Upper lobe of left lung (tissue), 6 donors: Measurements from ENCODE around the gene PAGE2. TPM values are rescaled to one million over a fixed set of nuclear protein-coding genes. Genes with fewer than 3 reads are reported as not detected.
"Not testable (repeated sequence)": the region's sequence is repeated elsewhere in the genome, so short reads cannot be mapped to it uniquely, and the experiment has no call there.

ENCODE experiments used
- ATAC-seq, 2 donors: fragments of 200-7000 bp; cut with Tn5 transposase; one replicate each; pipeline ENCODE4 v1.9.1; 2022; ENCODE audit warnings: mild to moderate bottlenecking in 2 of 2, moderate library complexity in 2 of 2; ENCODE audit not compliant: low FRiP score in 2 of 2
- DNase-seq, 2 donors: peaks; one replicate each; pipeline ENCODE4 v3.0.0-alpha.2; 2019 to 2020
- H3K27ac ChIP-seq, 4 donors: fragments of 200-600 bp; sonication (generic); one replicate each; pipeline ENCODE4 v1.5.1; 2016 to 2019
- H3K27me3 ChIP-seq, 4 donors: fragments of 200-600 bp; sonication (generic); one replicate each; pipeline ENCODE4 v1.5.1; 2017 to 2019
- H3K36me3 ChIP-seq, 4 donors: fragments of 200-600 bp; sonication (generic); one replicate each; pipeline ENCODE4 v1.5.1; 2016 to 2019
- H3K4me1 ChIP-seq, 4 donors: fragments of 200-600 bp; sonication (generic); one replicate each; pipeline ENCODE4 v1.5.1; 2018 to 2019
- H3K4me3 ChIP-seq, 4 donors: fragments of 200-600 bp; sonication (generic); one replicate each; pipeline ENCODE4 v1.5.1; 2017 to 2019; ENCODE audit warnings: mild to moderate bottlenecking in 2 of 4, moderate library complexity in 1 of 4
- H3K9me3 ChIP-seq, 4 donors: fragments of 200-600 bp; sonication (generic); one replicate each; pipeline ENCODE4 v1.5.1; 2018 to 2019
- CTCF ChIP-seq, 6 experiments: fragments of 450-650 bp in 4 of 6; fragments of 200-600 bp in 2 of 6; sonication (generic) in 2 of 6; IDR thresholded peaks; one replicate each; pipeline ENCODE4 v1.5.1; 2016 to 2019; ENCODE audit warnings: antibody characterized with exemption in 6 of 6
- EP300 ChIP-seq, 4 donors: sonication (generic); formaldehyde crosslinking; IDR thresholded peaks; one replicate each; pipeline ENCODE4 v1.5.1; 2017; ENCODE audit warnings: antibody characterized with exemption in 4 of 4, control low read depth in 2 of 4
- POLR2A ChIP-seq, 4 donors: fragments of 450-650 bp; IDR thresholded peaks; one replicate each; pipeline ENCODE4 v1.5.1; 2016 to 2017; ENCODE audit warnings: antibody characterized with exemption in 4 of 4, mild to moderate bottlenecking in 2 of 4
- POLR2AphosphoS5 ChIP-seq, 2 donors: sonication (generic); formaldehyde crosslinking; IDR thresholded peaks; one replicate each; pipeline ENCODE4 v1.5.1; 2017; ENCODE audit warnings: antibody characterized with exemption in 2 of 2
- WGBS, 2 donors: methylation state at CpG; one replicate each; pipeline ENCODE4 v1.1.5; 2017 to 2018; 5-methylcytosine and 5-hydroxymethylcytosine counted together
- total RNA-seq, 6 donors: library from RNA; depleted of rRNA in 4 of 6; stranded (reverse); fragments of >200 nt in 4 of 6; gene quantifications; one replicate each; pipeline versions ENCODE4 v1.1.0 to v1.2.1, GENCODE V29; 2016 to 2021
- donor health status: DM: no; HTN: no; CAD: no; lungs with moderate emphysema.
- donor health status: DM: no; HTN: yes; CAD: no; lungs with severe emphysema.

Gene PAGE2
- total RNA-seq, 6 donors from 2014 or later, result not detected

GRCh38 chrX:55057675-55058249 is 31.1 kb upstream of the PAGE2 start:
- peak; percentile 57 to 71 (median 66) for TF ChIP-seq CTCF (IDR thresholded peaks at IDR 0.05)
- TF ChIP-seq POLR2AphosphoS5 (IDR thresholded peaks at IDR 0.05), result no peak
- Histone ChIP-seq H3K4me1 (peaks cover 0 to 6% (median 2%) of the 10 kb centered on the region in 4 donors), H3K9me3 (peaks cover 0 to under 1% (median 0%) of the 10 kb centered on the region in 4 donors), H3K27me3 (no peaks in the 10 kb centered on the region), H3K27ac (no peak overlapping the region), H3K36me3 (no peaks in the 10 kb centered on the region), H3K4me3 (peak overlapping the region in 3 of 4 donors; percentile 2 to 20 (median 8))
- ATAC-seq (peak; percentile 78 to 82), DNase-seq (no peak)
- WGBS, 2 donors, result 20 to 24% methylated on average over 5 of the region's 5 CpGs

GRCh38 chrX:55067180-55067579 is 21.6 kb upstream of the PAGE2 start:
- DNase-seq, ATAC-seq, H3K4me3 ChIP-seq, H3K36me3 ChIP-seq, H3K27ac ChIP-seq, H3K9me3 ChIP-seq, H3K4me1 ChIP-seq, H3K27me3 ChIP-seq: not testable (repeated sequence)
- WGBS, 2 donors, result 78 to 86% methylated on average over 2 of the region's 2 CpGs

GRCh38 chrX:55072286-55072685 is 16.5 kb upstream of the PAGE2 start:
- no peak for ATAC-seq
- DNase-seq, result no peak

GRCh38 chrX:55074851-55075467 is 13.9 kb upstream of the PAGE2 start, which contains the start of gene PAGE2B:
Gene PAGE2B (plus strand): TSS chrX:55075030. CDS start chrX:55076042, 1,012 bp downstream.
- TF ChIP-seq CTCF (IDR thresholded peaks at IDR 0.05) (no peak), POLR2A (IDR thresholded peaks at IDR 0.05) (no peak), POLR2AphosphoS5 (IDR thresholded peaks at IDR 0.05) (no peak), EP300 (IDR thresholded peaks at IDR 0.05) (no peak)
- Histone ChIP-seq H3K27me3 (no peaks in the 10 kb centered on the region), H3K9me3 (no peaks in the 10 kb centered on the region), H3K4me3 (no peak within 1 kb of the TSS), H3K4me1 (no peaks in the 10 kb centered on the region), H3K27ac (no peak within 1 kb of the TSS), H3K36me3 (no peaks in the 10 kb centered on the region)
- peak in 1 of 2 donors; percentile 55 for DNase-seq
- WGBS, 2 donors, result 81 to 94% methylated on average over 22 to 36 of the region's 36 CpGs
- no peak for ATAC-seq

More at GRCh38 chrX:55072286-55072685, 16.5 kb upstream of the PAGE2 start:
- Histone ChIP-seq H3K4me3 (no peak overlapping the region), H3K9me3 (no peaks in the 10 kb centered on the region), H3K4me1 (no peaks in the 10 kb centered on the region), H3K27me3 (no peaks in the 10 kb centered on the region), H3K27ac (no peak overlapping the region), H3K36me3 (no peaks in the 10 kb centered on the region)
- TF ChIP-seq POLR2A (IDR thresholded peaks at IDR 0.05) (no peak), CTCF (IDR thresholded peaks at IDR 0.05) (no peak), EP300 (IDR thresholded peaks at IDR 0.05) (no peak), POLR2AphosphoS5 (IDR thresholded peaks at IDR 0.05) (no peak)
- WGBS, 2 donors, result 49 to 91% methylated on average over 3 of the region's 3 CpGs

DNA sequence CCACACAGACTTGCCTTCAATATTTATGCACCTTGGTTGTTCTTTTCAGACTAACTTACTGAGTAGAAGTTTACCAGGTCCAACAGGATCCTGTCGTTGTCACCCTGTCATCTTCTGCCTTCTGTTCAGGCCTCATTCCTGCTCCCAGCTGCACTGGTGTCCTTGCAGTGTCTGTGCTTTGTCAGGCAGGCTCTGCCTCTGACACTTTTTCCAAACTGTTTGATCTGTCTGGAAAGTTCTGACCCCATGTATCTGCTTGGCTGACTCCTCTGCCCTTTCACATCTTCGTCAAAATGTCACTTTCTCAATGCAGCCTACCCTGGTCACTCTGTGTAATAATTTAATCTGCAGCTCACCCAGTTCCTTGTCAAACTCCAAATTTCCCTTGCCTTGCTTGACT is 9.9 kb downstream of the PAGE2 start:
- TF ChIP-seq CTCF (IDR thresholded peaks at IDR 0.05) (no peak), EP300 (IDR thresholded peaks at IDR 0.05) (no peak), POLR2A (IDR thresholded peaks at IDR 0.05) (no peak), POLR2AphosphoS5 (IDR thresholded peaks at IDR 0.05) (no peak)
- no peaks in the 10 kb centered on the region for H3K4me1 ChIP-seq
- no peaks in the 10 kb centered on the region for H3K27me3 ChIP-seq
- no peak for ATAC-seq
- no peak overlapping the region for H3K4me3 ChIP-seq
- DNase-seq, result no peak
- 41 to 57% methylated on average over 2 of the region's 2 CpGs for WGBS, 2 donors
- no peaks in the 10 kb centered on the region for H3K36me3 ChIP-seq
- no peak overlapping the region for H3K27ac ChIP-seq
- no peaks in the 10 kb centered on the region for H3K9me3 ChIP-seq
